ENCODE data around the gene SPATA20.

Gene SPATA20

DNA sequence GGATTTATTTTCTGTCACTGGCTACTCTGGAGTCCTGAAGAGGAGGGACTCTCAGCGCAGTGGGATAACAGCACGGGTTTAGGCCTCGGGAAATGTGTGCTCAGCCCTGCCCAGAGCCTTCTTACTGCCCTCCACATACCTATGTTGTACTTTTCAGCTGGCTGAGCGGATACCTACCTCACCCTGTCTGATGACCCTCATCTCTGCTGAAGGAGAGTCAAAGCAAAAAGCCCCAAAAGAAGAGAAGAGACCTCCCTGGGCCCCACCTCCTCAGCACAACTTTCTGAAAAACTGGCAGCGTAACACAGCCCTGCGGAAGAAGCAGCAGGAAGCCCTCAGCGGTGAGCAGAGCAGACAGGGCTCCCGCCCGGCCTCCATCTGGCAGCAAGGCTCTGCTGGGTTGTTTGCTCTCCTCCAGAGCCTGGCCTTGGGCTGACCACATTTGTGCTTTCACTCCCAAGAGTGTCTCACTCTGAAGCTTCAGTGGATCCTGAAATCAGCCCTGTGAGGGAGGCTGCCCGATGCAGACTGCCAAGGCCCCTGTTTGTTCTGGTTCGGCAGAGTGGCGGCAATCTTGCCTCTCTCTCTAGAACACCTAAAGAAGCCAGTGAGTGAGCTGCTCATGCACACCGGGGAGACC lies 28.5 kb upstream of the SPATA20 start:
- intact Hi-C loops (cut with DNase I), result no loop called here
- DNase-seq, result no peak

DNA sequence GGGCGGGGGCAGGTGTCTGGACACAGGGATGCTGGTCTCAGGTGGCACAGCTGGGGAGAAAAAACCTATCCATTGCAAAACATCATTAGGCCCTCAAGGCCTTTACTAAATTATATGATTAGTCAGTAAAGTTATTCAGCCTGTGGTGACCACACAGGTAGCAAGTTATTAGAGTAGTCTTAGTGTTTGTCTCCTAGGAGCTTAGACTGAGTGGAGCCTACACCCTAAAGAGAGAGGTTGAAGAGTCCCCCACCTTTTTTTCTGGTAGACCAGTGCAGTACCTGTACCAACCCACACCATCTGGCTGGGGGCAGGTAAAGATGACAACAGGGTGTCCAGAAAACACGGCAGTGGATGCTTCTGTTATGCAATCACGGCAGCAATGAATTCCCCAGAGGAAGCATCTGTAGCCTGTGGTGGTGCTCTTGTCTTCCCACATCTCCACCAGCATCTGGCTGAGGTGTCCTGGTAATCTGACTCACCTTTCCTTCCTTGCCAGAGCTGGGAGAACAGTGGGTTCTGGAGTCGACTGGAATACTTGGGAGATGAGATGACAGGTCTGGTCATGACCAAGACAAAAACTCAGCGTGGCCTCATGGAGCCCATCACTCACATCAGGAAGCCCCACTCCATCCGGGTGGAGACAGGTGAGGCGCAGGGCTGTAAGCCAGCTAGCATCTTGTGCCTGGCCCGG lies 27.7 kb upstream of the SPATA20 start:
- no peak for DNase-seq
- intact Hi-C loops (cut with DNase I), result no loop called here

DNA sequence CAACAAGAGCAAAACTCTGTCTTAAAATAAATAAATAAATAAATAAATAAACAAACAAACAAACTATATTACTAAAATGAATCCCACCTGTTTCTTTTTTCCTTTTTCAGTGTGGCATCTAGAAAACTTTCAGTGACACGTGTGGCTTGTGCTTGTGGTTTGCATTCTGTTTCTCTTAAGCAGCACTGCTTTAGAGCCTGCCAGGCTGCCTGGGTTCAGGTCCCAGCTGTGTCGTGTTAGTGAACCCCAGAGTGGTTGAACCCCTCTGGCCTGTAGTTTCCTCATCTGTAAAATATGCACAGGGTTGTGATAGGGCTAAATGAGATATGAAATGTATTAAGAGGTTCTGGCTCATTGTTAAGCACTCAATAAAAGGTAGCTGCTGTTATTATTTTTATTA lies 26.5 kb upstream of the SPATA20 start:
- intact Hi-C loops (cut with DNase I), result no loop called here
- DNase-seq, result no peak

DNA sequence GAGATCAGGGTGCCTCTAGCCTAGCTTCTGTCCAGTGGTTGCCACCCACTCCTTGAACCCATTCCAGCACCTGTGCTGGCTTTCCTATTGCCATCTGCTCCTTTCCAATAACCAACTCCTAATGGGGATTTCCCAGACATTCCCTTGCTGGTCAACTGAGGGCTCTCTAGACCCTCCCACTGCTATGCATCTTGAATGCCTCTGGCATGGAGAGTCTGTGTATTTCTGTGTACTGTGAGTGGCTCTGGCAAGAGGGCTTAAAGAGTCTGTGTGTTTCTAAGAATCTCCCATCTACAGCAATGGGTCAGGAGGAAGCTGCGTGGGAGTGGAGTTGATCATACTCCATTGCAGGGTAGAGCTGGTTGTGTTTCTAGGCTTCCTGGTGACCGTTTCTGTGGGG lies 25.5 kb upstream of the SPATA20 start:
- intact Hi-C loops (cut with DNase I), result no loop called here

DNA sequence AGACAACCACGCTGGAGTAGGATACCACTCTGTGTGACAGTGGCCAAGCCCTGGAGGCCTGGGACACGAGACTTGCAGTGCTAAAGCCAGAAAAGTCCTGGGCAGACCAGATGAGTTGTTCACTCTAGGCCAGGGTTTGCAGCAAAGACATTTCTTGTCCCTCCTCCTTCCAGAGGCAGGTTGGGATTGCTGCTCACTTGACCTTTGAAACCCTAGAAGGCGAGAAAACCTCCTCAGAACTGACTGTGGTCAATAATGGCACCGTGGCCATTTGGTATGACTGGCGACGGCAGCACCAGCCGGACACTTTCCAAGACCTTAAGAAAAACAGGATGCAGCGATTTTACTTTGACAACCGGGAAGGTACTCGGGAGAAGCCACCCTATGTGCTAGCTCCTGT lies 24.2 kb upstream of the SPATA20 start:
- intact Hi-C loops (cut with DNase I), result no loop called here
- no peak for DNase-seq

More for the DNA sequence above, 25.5 kb upstream of the SPATA20 start:
- DNase-seq, result no peak

DNA sequence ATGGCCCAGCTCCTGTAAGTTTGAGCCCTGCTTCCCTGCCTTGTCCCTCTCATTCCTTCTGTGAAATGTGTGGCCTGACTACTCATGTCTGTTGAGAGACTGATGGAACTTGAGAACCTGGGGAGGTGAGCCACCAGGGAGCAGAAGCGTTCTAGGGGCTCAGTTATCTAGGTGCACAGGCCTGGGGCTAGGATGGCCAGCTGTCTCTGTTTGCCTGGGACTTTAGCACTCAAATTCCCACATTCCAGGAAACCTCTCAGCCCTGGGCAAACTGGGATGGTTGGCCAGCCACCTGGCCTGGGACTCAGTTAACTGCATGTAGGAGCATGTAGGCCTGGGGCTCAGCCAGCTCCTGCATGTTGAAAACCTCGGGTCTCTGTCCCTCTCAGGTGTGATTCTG lies 23.8 kb upstream of the SPATA20 start:
- no peak for DNase-seq
- intact Hi-C loops (cut with DNase I), result no loop called here

DNA sequence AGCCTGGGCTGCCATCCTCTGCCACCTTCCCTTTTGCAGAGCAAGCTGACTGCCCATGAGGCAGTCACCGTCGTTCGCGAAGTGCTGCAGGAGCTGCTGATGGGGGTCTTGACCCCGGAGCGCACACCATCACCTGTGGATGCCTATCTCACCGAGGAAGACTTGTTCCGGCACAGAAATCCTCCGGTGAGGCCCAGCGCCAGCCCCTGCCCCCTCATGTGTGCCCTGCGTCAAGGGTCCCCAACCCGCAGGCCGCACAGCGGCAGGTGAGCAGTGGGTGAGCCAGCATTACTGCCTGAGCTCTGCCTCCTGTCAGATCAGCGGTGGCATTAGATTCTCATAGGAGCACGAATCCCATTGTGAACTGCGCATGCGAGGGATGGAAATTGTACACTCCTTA lies 22.1 kb upstream of the SPATA20 start:
- intact Hi-C loops (cut with DNase I), result no loop called here
- no peak for DNase-seq

DNA sequence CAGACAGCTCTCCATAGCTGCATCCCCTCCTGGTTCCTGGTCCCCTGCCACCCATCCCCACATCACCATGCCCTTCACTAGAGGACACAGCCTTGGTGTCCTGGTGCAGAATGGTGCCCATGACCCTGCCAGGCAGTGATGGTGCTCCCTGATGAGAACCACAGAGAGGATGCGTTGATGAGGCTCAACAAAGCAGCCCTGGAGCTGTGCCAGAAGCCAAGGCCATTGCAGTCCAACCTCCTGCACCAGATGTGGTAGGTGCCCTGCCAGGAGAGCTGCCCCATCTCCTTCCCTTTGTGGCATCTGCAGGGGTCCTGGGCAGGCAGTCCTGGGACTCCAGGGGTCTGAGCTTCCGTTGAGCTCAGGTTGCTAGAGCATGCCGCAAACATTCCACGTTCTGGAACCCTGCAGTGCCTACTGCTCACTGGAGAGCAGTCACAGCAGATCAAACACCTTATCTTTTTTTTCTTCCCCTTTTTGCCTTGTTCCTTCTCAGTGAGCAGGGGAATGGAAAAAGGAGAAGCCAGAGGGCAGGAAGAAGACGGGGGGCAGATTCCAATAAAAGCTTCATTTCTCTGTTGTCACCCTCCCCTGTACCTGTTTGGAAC lies 19.7 kb upstream of the SPATA20 start:
- DNase-seq, result no peak
- intact Hi-C loops (cut with DNase I), result no loop called here

DNA sequence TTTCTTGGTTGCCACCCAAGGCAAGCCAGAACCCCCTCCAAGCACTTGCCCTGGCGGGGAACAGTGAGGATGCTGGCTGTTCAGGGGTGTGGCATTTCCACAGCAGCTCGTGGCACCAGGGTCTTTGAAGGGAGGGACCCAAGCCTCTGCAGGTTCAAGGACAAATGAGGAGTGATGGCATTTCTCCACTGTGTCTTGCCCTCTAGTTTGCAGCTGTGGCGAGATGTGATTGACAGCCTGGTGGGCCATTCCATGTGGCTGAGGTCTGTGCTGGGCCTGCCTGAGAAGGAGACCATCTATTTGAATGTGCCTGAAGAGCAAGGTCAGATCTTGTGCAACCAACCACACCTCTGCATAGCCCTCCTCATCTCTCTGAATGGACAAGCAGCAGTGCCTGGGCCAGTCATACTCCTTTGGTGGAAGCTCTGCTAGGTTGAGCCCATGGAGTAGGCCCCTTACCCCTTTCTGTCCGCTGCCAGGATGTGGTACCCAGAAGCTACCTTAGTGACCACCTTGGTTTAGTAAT lies 19.0 kb upstream of the SPATA20 start:
- intact Hi-C loops (cut with DNase I), result no loop called here
- DNase-seq, result no peak

DNA sequence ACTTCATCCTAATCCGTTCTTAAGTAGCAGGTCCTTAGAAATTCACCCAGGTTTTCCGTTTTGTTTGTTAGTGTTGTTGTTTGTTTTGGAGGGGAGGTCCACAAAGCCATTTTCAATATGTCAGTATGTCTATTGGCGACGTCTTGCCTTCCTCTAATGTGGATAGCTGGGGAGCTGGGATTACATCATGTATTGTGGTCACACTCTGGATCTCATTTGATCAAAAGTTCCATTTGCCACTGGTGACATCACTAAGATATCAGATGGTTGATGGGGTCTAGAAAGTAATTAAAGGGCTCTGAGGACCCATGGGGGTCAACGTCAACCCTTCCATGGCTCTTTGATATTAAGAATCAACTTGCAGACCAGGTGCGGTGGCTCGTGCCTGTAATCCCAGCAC lies 17.1 kb upstream of the SPATA20 start:
- intact Hi-C loops (cut with DNase I), result no loop called here
- no peak for DNase-seq

DNA sequence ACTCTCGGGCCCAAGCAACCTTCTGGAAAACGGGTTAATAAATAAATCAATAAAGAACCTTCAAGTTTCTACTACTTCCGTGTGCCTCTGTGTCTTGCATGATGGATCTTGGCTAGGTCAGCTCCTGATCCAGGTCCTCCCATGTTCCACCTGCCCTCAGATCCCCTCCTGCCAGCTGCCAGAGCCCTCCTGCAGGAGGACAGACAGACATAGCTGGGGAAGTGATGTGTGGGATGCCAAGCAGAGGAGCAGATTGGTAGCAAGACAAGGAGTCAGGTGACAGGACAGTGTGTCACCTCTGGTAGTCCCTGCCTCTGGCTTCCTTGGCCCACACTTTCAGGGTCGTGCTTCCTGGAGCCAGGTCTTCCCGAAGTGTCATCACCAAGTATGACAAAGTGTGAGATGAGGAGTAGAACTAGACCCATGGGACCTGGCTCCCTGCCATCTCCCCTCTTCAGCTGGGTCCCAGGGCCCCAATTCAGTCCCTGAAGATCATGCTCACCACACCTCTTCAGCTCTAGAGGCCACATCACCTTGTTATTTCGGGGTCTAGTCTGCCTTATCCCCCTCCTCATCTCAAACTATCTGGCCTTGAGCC lies 15.4 kb upstream of the SPATA20 start:
- DNase-seq, result no peak
- intact Hi-C loops (cut with DNase I), result no loop called here

DNA sequence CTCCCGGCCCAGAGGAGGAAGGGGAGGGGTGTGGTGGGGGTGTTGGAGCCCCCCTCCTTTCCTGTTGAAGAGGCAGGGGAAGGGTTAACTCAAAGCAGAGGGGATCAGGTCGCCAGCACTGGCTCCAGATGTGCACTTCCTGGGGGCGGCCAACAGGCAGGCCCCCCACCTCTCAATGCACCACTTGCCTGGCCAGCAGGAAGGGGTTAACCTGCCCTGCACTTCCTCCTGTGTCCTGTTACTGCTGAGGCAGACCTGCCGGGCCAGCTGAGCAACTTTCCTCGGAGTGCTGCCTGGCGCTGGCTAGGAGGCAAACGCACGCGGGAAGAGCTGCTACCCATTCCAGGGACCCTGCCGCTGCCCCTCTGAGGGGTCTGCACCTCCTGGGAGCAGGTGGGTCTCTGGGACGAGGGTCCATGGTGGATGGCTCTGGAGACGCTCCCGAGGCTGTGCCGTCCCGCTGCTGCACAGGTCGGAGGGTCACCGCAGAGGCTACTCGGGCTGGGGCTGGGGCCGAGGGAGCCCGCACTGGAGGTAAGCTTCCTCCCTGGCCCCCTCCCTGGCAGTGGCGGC lies 14.4 kb upstream of the SPATA20 start, which contains the start of gene EPN3:
EPN3 (plus strand) TSS at position 284 of the 573 bp plus-strand sequence. CDS start 3,822 bp downstream, outside the sequence.
- intact Hi-C loops (cut with DNase I), result no loop called here
- DNase-seq, result no peak

DNA sequence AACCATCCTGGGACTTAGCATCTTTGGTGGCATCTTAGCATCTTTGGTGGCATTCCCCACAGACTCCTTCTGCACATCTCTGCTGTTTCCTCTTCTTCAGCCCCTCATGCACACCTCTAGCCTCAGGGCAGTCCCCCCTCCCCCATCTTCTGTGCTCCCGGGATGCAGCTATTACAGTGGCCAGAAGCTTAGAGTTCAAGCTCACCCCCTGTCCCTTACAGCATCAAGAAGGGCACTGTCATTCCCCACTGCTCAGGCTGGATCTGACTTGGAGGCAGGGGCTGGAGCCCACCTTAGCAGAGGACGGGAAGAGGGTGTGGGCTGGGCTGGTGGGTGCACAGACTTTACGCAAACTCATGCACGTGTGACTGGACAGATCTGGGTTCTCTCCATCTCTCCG lies 13.8 kb upstream of the SPATA20 start:
- intact Hi-C loops (cut with DNase I), result no loop called here
- DNase-seq, result no peak

DNA sequence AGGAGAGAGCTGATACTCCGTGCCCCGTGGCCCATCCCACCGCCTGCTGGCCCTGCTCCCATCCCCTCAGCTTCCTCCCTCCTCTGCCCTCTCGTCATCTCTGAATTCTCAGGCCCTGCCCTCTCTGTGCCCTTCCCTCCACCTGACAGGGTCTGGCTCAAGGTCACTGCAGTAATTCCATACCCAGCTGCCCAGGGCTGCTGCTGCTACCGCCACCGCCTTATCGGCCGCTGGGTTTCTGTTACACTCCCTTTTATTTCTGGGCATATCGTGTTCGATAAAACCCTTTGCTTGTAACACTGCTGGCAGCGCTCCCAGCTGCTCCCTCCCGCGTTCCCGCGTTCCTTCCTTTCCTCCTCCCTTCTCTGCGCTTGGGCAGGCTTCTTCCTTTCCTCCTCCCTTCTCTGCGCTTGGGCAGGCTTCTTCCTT lies 13.2 kb upstream of the SPATA20 start:
- intact Hi-C loops (cut with DNase I), result no loop called here

DNA sequence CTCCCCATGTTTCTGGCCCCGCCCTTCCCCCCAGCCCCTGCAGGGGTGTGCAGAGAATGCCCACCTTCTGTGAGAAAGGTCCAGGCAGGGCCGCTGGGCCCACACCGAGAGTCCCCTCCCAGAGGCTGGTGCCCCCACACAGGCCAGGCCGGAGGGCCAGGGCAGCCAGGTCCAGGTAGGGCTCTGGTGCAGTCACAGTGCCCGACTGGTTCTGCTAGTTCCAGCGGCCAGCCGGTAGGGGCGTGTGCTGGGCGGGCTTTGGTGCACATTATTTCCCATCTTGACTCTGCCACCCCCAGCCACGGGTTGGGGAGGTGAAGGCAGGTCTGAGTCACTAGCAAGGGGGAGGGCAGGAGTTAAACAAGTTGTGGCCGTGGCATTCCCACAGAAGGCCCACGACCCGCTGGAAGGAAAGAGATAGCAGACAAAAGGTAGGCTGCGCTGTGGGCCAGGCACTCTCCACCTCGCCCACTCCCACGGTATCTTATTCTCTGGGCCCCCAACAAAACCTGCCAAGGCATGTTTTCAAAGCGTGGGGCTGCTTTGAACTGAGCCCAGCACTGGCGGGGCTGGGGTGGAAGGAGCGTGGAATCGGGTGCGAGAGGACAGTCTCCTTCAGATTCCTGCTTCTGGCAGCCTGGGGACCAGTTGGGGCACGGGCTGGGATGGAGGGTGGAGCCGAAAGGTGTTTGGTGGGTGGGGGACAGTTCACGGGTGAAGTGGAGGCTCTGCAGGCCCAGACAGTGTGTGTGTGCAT lies 12.6 kb upstream of the SPATA20 start:
- intact Hi-C loops (cut with DNase I), result no loop called here
- DNase-seq, result peak in 12 of 42 donors; percentile 16 to 67 (median 36)

More for the DNA sequence above, 13.2 kb upstream of the SPATA20 start:
- DNase-seq, result peak in 26 of 42 donors; percentile 16 to 67 (median 44)

DNA sequence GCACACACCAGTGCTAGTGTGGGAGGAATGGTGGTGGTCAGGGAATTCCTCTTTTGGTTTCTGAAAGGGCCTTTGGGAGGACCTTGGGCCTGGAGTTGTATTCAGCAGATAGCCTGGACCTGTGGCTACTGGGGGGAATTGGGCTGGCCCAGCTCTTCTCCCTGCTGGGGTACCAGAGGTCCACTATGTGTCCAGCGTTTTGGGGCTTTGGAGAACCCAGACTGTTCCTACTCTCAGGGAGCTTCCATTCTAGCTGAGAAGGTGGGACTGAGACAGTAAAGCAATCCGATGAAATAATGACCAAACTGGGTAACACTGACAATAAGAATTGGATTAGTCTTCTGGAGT lies 12.0 kb upstream of the SPATA20 start:
- intact Hi-C loops (cut with DNase I), result no loop called here
- no peak for DNase-seq

DNA sequence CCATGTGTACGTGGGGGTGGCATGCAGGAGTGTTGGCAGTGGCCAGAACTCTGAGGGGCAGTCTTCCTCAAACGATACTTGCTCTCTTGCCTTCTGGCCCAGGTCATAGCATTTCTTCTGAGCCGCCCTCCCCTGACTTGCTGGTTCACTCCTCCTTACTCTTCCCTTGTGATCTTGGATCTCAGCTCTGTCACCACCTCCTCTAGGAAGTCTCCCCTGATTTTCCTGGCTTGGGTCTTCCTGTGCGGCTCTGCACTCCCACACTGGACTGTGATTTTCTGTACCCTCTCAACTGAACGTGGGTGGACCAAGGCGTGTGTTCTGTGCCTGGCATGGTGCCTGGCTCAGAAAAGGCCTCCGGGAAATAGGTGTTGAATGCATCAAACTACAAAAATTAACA lies 11.6 kb upstream of the SPATA20 start:
- peak in 1 of 42 donors; percentile 38 for DNase-seq

DNA sequence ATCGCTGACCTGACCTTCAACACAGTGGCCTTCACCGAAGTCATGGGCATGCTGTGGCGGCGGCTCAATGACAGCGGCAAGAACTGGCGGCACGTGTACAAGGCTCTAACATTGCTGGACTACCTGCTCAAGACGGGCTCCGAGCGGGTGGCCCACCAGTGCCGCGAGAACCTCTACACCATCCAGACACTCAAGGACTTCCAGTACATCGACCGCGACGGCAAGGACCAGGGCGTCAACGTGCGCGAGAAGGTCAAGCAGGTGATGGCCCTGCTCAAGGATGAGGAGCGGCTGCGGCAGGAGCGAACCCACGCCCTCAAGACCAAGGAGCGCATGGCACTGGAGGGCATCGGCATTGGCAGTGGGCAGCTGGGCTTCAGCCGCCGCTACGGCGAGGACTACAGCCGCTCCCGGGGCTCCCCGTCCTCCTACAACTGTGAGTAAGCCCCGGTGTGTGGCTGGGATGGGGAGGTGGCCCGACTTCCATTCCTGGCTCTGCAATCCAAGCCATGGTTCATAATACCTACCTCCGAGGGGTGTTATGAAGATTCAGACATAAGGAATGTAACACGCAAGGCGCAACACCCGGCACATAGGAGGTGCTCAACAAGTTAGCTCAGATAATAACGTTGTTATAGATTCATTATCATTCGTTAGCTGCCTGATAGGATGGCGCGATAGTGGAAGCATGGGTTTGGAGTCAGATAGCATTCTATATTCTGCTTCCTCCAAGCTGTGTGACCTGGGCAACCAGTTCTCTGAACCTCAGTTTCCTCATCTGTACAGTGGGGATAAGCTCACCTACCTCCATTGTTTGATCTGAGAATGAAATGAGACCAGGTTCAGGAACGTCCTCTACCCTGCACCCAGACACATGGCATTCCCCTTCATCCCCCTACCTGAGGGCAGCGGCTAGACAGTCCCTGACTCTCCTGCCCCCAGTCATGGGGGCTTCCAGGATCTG lies 10.0 kb upstream of the SPATA20 start:
- intact Hi-C loops (cut with DNase I), result no loop called here
- no peak for DNase-seq

More for the DNA sequence above, 11.6 kb upstream of the SPATA20 start:
- intact Hi-C loops (cut with DNase I), result no loop called here
